CD4-positive, alpha-beta T cell treated with Interferon gamma for 1 hour (primary cell): ENCODE measurements around the gene RPA1.
"Not testable (repeated sequence)": the region's sequence is repeated elsewhere in the genome, so short reads cannot be mapped to it uniquely, and the experiment has no call there.

Experiments used
- DNase-seq: peaks from one replicate; pipeline ENCODE4 v3.0.0-alpha.2; 2020

The RPA1 gene

DNA sequence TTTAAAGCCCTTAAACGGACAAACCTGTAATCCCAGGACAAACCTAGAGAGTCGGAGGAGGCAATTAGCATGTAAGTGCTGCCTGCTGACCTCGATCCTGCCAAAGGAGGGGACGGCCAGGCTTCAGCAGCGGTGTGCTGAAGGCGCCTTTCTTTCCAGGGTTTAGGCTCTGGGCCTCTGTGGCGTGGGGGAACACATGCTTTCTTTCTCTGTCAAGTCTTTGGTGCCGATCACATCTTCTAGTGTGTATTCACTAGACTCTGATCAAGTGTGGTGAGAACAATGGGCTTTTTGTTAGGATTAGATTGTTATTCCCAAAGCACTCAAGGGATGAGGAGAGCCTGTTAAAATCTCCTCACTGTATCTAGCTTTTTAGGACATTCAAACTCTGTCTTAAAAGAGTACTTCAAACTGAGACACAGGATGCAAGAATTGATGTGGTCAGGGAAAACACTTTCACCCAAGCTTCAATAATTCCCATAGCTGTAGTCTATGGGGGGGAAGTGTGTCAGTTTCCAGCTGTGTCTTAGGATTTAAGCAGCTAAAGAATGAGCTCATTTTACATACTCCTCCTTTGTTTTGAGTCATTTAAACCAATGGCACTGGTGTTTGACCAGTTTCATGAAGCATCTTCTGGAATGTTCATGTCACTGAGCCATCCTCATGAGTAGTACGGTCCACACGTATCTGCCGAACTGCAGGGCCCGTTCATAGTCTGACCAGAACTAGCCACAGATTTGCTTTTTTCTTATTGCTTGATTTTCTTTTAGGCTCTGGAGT, 51.2 kb downstream of the RPA1 start:
- DNase-seq: no peak

GRCh38 chr17:1882836-1883235, 53.0 kb downstream of the RPA1 start:
- DNase-seq: no peak

- no peak for DNase-seq
Observed at GRCh38 chr17:1883536-1883935, 53.7 kb downstream of the RPA1 start.

DNA sequence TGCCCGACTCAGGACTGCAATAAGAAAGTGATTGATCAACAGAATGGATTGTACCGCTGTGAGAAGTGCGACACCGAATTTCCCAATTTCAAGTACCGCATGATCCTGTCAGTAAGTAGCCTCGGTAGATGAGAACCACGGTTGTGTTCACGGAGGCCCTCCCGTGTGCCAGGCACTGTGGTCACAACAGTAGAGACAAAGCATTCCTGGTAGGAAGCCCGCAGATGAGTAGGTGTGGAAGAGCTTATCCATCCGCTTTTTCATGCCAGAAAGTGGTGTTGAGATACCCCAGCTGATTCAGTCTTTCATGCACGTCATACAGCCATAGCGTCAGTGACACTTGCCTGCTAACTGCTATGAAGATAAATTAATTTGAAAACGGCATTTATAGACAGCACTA, 58.9 kb downstream of the RPA1 start:
- no peak for DNase-seq

DNA sequence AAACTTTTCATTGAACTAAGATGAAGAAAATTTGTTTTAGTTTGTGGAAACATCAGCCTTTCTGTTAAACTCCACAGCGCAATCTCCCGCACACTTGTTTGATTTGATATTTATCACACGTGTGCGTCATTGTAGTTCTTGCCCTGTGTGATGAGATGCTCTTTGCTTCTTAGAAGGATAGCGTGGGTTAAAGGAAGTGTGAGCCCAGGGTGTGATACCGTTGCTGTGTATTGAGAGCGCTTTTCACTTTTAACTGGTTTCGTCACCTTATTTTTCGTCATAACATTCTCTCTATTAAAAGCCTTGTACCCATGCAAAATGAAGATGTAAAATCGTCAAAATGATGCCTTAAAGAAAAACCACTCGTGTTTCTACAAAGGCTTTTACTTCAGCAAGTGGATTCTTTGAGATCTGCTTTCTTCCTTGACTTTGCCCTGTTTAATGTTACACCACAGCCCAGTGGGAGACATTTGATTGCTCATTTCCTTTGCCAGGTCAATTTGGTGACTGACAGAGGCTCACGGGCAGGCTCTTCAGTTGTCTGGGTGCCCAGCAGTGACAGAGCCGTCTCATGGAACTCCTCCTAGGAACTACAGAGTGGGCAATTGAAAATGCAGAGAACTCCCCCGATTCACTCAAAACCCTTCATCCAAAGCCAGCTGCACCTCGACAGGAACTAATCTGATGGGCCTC, 61.1 kb downstream of the RPA1 start:
- DNase-seq: peak; percentile 30

- DNase-seq: no peak
Observed at GRCh38 chr17:1894753-1895339, 65.0 kb downstream of the RPA1 start.

- DNase-seq: not testable (repeated sequence)
Observed at GRCh38 chr17:1895479-1895878, 65.7 kb downstream of the RPA1 start.

DNA sequence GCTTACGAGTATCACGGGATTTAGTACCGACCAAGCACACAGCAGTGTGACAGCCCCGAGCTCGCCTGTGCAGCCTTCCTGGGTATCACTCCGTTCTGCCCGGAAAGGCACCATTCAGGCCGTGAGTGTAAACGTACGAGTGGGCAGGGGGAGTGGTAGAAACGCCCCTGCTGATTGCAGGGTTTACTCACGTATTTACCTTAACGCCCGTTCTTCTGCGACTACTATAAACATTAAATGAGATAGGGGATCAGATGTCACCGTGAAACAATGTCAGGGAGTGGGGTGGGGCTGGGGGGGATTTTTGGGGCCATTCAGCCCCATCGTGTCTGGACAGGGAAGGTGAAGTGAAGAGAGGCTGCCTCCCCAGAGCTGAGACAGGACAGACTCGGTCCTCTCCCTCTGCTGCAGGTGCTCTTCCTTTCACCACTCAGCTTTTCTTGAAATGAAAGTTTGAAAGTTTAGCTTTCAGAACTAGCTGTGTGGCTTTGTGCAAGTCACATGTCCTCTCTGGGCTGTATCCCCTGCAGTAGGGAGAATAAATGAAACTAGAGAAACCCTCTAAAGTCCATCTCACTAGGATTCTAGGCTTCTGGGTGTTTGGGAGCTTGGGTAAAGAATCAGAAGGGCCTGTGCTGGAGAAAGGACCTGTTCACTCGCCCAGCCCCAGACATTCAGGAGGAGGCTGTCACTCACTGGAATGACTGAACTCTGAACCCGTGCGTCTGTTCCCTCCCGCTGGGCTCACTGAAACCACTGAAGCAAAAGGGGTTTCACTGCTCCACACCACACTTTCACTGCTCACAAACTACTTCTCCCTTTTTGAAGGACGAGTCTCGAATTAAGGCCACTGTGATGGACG, 66.7 kb downstream of the RPA1 start:
- DNase-seq: no peak

- no peak for DNase-seq
Observed at GRCh38 chr17:1897105-1897656, 67.4 kb downstream of the RPA1 start.

- no peak for DNase-seq
Observed at GRCh38 chr17:1898332-1898731, 68.5 kb downstream of the RPA1 start.

DNA sequence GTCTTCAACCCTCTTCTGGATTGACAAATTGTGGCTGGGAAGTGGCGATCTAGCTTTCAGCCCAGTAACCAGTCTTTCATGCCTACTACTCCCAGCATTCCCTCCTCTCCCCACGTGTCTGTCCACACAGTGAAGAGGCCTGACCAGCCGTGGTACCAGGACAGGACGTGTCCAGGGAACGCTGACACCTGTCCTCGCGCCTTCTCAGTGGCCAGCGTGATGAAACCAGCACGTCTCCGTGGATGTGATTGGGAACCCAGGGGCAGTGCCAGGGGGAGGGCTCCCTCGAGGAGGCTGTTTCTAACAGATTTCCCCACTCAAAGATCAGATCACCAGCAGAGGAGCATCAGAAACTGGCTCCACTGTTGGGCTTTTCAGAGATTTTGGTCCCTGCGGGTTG, 69.1 kb downstream of the RPA1 start:
- DNase-seq: no peak

DNA sequence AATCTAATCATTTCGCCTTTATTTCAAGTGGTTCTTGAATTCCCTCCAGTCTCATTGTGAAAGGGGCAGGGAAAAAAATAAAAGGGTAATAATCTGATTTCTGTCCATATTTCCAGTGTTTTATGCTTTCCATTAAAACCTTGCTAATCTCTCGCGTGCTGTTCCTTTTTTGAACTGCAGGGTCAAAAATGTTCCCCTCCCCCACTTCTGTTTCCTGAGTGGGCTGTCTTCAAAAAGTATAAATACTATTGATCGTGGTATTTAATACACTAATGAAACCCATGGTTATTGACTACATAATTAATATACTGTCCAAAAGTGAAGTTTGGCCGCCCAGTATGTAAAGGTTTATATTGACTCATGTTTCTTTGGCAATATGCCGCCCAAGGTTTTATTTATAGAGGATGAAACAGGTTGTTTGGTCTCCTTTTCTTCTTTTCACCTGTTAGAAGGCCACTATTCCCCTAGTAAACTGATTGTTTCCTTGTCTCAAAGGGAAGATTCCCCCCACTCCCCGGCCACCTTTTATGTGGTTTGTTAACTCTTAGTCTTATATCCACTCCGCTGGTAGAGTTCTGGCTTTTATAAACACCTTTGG, 69.7 kb downstream of the RPA1 start:
- no peak for DNase-seq

DNA sequence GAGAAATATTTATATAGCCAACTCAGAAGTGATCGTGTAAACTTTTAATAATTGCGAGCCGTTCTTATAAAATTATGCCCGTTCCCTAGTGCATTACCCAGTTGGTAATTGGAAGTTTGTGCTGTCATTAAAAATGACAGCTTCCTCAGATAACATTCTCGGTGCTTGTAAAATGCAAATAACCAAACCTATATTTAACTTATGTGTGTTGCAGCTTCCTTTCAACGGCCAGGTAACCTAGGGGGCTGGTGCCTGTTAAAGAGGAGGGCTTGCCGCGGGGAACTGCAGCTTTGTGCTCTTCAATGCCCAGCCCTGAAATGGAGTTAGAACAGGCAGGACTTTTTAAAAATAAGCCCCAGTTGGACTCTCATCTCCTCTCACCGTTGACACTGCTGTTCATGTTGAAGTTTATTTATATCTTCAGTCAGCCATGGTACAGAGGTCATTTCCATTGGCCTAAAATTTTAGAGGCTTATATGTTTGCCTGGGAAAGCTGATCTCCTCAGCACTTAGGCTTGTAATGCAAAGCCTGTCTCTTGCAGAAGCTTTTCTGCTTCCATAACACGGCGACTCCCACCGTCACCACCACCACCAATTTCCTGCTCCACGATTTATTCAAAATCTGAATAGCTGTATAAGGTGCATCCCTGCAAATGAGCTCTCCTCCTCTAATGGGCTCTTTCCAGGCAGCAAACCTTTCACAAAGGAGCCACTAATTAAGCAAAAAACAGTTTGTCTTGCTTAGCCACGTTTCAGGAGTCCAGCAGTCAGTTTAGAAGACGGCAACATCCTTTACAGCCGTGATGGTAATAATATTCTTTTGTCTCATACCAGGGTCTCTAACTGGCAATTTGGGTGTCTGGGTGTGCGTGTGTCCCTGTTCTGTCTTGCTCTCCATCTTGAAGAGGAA, 74.7 kb downstream of the RPA1 start:
- no peak for DNase-seq

- DNase-seq: no peak
Observed at GRCh38 chr17:1905190-1905913, 75.5 kb downstream of the RPA1 start.

DNA sequence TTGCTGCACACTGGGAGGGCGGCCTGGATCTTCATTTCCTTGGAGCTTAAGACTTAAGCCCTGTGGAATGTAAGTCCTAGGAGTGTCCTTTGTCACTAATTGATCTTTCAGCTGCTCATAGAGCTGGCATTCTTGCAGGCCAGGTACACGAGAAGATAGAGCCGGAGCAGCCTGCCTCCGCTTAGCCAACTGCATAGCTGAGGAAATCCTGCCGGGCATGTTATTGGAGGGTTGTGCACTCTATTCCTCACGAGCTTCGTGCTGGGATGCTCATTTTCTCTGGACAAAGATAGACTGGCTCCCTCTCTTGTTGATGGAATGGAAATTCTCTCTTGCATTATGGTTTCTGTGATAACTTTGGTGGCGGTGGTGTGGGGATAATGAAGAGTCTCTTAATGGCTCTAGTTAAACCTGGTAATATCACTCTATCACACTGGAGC, 76.9 kb downstream of the RPA1 start:
- DNase-seq: no peak

DNA sequence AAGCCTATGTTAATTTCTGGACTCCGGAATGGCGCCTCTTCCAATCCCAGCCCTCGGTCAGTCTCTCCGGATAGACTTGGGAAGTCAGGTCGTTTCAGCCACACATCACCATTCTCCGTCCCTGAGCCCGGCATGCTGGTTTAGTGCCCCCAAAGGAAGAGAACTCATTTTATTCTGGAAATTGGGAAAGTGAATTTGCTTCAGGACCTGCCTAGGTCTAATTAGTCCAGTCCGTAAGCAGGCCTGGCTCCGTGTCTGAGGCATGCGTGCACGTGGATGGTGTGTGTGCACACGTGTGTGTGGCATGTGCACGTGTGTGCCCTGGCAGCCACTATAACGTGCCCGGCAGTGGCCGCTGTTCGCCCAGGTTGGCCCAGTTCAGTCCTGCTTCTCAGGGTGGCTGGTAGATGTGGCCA, 77.4 kb downstream of the RPA1 start:
- no peak for DNase-seq

- DNase-seq: no peak
Observed at GRCh38 chr17:1907909-1908698, 78.3 kb downstream of the RPA1 start.

DNA sequence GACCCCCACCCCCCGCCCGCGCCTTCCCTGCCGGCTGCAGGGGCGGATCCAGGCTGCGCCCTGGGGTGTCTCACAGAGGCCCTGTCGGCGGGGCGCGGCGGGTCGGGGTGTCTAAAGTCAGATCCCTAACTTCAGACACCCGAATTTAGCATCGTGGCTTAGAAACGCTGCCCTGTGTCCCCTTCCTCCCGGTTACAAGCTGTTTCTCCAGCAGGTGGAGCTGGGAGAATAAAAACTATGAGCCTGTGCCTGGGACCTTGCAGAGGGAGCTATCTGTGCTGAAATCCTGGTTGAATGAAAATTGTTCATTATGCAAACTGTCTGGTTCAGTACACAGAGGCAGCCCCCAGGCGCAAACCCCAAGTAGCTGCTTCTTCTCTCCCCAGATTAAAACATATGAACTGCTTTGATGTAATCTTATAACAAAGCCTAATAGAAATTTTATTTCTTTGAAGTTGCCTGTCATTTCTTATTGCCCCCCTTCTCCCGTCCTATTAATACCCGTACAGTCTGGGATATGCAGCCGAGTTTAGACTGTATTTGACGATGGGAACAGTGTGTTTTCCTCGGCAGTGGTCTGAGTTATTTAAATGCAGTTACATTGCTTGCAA, 79.0 kb downstream of the RPA1 start:
- DNase-seq: peak; percentile 5

DNA sequence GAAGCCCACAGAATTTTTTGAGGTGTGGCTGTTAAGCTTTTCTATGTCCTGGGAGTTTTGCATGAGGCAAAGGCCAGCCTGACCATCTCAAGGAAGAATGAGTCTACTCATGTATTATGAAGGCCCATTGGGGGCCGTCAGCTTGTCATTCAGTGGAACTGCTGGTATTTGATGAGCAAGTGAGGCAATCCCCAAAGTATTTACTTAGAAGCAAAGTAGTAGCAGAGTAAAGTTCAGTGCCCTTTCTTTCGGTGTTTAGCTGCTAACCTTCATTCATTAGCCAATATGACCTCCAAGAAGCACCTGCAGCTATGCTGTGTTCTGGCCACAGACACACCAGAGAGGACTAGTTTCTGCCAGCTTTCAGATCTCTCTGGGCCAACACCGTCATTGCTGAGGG, 80.2 kb downstream of the RPA1 start:
- DNase-seq: no peak
